ENCODE data around the gene TCN2. TPM values are rescaled to one million over a fixed set of nuclear protein-coding genes. Genes with fewer than 3 reads are reported as not detected.
"Not testable (repeated sequence)": the region's sequence is repeated elsewhere in the genome, so short reads cannot be mapped to it uniquely, and the experiment has no call there.

The TCN2 gene
- total RNA-seq = 43.4 TPM
- long read RNA-seq, transcript TCN2-201 (9 exons, 2,535 nt) = major isoform, 76 of 123 reads
- long read RNA-seq, partial matches to known transcripts = 35 of 123 reads
- long read RNA-seq, other reads (novel, unspliced or antisense) = 8 of 123 reads

GRCh38 chr22:30606455-30607299, at the start of gene TCN2:
Gene TCN2 (plus strand): TSS chr22:30607174. CDS start chr22:30607332, 158 bp downstream.
- H3K4me3 ChIP-seq = peak within 1 kb of the TSS; percentile 75
- DNase-seq = peak; percentile 84
- H3K27ac ChIP-seq = peak within 1 kb of the TSS; percentile 83
- peak; percentile 76 for ATAC-seq
- TF ChIP-seq CTCF (IDR thresholded peaks at IDR 0.05) = no peak
- H3K4me1 ChIP-seq = peaks cover 37% of the 10 kb centered on the region
- peaks cover 7% of the 10 kb centered on the region for H3K36me3 ChIP-seq
- intact Hi-C loops (cut with DNase I) = no loop called here
- H3K9me3 ChIP-seq = no peaks in the 10 kb centered on the region
- no peaks in the 10 kb centered on the region for H3K27me3 ChIP-seq

DNA sequence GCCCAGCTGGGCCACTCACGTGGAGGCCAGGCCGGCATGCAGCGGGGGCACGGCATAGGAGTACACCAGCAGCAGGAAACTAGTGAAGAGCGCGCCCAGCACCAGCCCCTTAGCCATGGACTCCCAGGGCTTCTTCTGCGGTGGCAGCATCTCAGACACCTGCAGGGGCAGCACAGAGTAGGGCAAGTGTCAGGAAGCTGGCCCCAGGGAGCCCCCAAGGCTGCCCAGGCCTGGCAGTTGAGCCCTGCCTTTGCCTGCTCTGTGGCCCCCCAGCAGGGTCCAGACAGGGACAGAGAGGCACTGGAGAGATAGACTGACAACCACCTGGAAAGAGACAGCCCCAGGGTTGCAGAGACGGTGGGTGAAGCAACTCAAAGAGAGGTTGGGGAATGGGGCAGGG, 49.7 kb upstream of the TCN2 start:
- ATAC-seq = no peak
- H3K9me3 ChIP-seq = no peaks in the 10 kb centered on the region
- H3K27ac ChIP-seq = no peak overlapping the region
- H3K4me3 ChIP-seq = no peak overlapping the region
- H3K27me3 ChIP-seq = no peaks in the 10 kb centered on the region
- no peak for DNase-seq
- TF ChIP-seq CTCF (IDR thresholded peaks at IDR 0.05) = no peak
- H3K4me1 ChIP-seq = no peaks in the 10 kb centered on the region
- H3K36me3 ChIP-seq = no peaks in the 10 kb centered on the region
- intact Hi-C loops (cut with DNase I) = no loop called here

GRCh38 chr22:30559889-30560288, 47.1 kb upstream of the TCN2 start:
- Histone ChIP-seq H3K4me1 (no peaks in the 10 kb centered on the region), H3K36me3 (no peaks in the 10 kb centered on the region), H3K9me3 (no peaks in the 10 kb centered on the region), H3K27me3 (no peaks in the 10 kb centered on the region), H3K4me3 (no peak overlapping the region), H3K27ac (no peak overlapping the region)
- no peak for ATAC-seq
- no peak for DNase-seq
- no peak for TF ChIP-seq CTCF (IDR thresholded peaks at IDR 0.05)
- intact Hi-C loops (cut with DNase I) = no loop called here

DNA sequence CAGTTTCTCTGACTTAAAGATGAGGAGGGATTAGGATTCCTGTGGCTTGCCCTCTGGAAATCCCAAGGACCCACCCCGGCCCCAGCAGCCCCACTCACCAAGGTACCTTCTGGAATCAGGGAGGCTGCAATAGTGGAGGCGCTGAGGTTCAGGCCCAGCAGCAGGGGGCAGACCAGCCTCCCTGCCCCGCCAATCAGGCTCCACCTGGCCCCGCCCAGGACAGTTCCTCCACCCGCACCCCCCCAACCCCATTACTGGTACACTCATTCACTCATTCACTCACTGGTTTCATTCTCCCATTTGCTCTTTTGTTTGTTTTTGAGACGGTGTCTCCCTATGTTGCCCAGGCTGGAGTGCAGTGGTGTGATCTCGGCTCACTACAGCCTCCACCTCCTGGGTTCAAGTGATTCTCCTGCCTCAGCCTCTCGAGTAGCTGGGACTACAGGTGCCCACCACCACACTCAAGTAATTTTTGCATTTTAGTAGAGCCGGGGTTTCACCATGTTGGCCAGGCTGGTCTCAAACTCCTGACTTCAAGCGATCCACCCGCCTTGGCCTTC, 46.3 kb upstream of the TCN2 start:
- ATAC-seq; H3K4me1 ChIP-seq; intact Hi-C loops (cut with DNase I); H3K9me3 ChIP-seq; H3K27me3 ChIP-seq; H3K27ac ChIP-seq; DNase-seq; H3K36me3 ChIP-seq; H3K4me3 ChIP-seq: not testable (repeated sequence)

DNA sequence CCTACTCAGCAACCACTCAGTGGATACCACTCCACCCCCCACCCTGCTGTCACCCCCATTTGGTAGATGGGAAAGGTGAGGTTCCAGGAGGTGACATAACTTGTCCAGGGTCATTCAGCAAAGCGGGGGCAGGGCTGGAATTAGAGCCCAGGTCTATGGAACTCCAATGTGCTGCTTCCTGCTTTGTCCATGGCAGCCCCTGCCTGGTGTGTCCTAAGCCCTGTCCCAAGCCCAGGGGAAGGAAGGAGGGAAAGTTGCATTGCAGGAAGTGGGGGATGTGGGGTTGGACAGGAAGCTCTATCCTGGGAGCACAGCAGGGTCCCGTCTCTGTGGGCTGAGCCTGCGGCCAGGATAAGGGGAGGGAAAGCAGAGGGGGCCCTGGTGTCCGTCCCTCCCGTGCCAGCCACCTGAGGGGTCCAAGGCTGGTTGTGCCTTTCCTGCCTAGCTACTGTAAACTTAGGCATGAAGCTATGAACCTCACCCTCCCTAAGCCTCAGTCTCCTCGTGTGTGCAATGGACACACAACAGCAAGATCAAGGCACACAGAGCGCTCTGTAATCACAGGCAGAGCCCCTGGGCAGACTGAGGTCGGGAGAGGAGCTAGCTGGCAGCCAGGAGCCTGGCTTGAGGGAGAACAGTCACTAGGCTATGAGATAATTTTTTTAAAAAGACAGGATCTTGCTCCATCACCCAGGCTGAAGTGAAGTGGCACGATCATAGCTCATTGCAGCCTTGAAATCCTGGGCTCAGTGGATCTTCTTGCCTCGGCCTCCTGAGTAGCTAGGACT, 45.4 kb upstream of the TCN2 start:
- no peak for TF ChIP-seq CTCF (IDR thresholded peaks at IDR 0.05)

More for the DNA sequence above, 45.4 kb upstream of the TCN2 start:
- DNase-seq (no peak), ATAC-seq (no peak)
- Histone ChIP-seq H3K36me3 (no peaks in the 10 kb centered on the region), H3K4me3 (no peak overlapping the region), H3K27ac (no peak overlapping the region), H3K4me1 (no peaks in the 10 kb centered on the region), H3K9me3 (no peaks in the 10 kb centered on the region), H3K27me3 (no peaks in the 10 kb centered on the region)
- intact Hi-C loops (cut with DNase I) = no loop called here

All from upper lobe of right lung (tissue), 1 donor.